Mammary epithelial cell (primary cell): ENCODE data around the gene CPSF7.

Experiments
- CTCF ChIP-seq, 2 donors: IDR thresholded peaks in 1 of 2; conservative IDR thresholded peaks in 1 of 2; 2 replicates each; pipeline ENCODE4 v1.5.1; 2011 to 2012; ENCODE audit warnings: inconsistent platforms in 2 of 2, low read length in 2 of 2, mild to moderate bottlenecking in 2 of 2, control low read depth in 1 of 2, low read depth in 1 of 2; ENCODE audit not compliant: insufficient read depth in 1 of 2; ENCODE audit errors: extremely low read depth in 1 of 2
- EZH2 ChIP-seq: IDR thresholded peaks from 2 replicates; pipeline ENCODE4 v1.6.1; 2012; ENCODE audit warnings: low read length, inconsistent platforms, borderline replicate concordance

- TF ChIP-seq EZH2 (no peak), CTCF (conservative IDR thresholded peaks at IDR 0.05 in 1 of 2, IDR thresholded peaks at IDR 0.05 in 1 of 2; ENCODE audit: extremely low read depth in 1 of 2, insufficient read depth in 1 of 2, low read depth in 1 of 2, low read length in 2 of 2) (no peak)
Measured at GRCh38 chr11:61377461-61378160, 52.2 kb downstream of the CPSF7 start.
